NCI-H460 (cell line): ENCODE data around the gene SPON1. TPM values are rescaled to one million over a fixed set of nuclear protein-coding genes. Genes with fewer than 3 reads are reported as not detected.
"Not testable (repeated sequence)": the region's sequence is repeated elsewhere in the genome, so short reads cannot be mapped to it uniquely, and the experiment has no call there.

Source experiments
- DNase-seq: peaks from one replicate; pipeline ENCODE4 v3.0.0-alpha.2; 2016; ENCODE audit warnings: low read depth; ENCODE audit errors: extremely low read depth
- total RNA-seq: library from RNA; depleted of rRNA; stranded (reverse); fragments of >200 nt; shearing (Covaris generic); gene quantifications from 2 replicates; pipeline ENCODE4 v1.2.3, GENCODE V29; 2014

SPON1 gene
- total RNA-seq, 1 experiment from 2014 or later = 0.25 TPM

GRCh38 chr11:14075118-14076078 is 112.9 kb downstream of the SPON1 start:
- DNase-seq = no peak

DNA sequence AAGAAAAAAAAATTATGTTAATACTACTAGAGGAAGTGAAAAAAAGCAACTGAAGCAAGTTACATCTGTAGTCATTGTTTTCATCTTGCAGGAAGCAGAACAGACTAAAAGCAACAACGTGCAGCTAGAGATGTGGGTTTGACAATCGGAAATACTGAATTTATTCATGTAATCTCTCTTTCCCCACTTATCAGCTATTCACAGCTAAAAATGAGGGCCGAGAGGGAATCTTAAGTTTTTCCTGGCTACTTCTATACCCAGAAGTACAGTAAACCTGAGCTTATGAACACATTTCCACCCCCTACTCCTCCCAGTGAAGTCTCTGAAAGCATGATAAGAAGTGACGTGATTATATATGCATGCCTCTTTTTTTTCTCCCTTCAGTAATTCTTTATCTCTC is 116.5 kb downstream of the SPON1 start:
- DNase-seq = no peak

GRCh38 chr11:14079797-14080196 is 117.3 kb downstream of the SPON1 start:
- DNase-seq = no peak

- no peak for DNase-seq
Observed at GRCh38 chr11:14081581-14082231, 119.2 kb downstream of the SPON1 start.

DNA sequence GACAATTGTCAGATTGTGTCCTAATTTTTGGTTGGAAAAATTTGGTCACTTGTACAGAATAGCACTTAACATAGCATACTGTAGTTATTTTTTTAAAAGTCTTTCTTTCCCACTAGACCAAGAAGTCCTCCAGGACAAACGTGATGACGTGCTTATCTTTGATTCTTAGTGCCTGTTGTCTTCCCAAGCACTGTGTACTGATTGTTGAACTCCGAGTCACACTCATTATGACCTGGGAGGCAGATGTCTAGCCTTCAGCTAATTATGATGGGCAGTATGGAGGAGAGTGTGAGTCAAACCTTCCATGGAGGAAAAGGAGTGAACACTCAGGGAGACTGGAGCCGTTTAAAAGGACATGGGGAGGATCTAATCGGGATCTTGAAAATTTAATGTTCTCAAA is 119.8 kb downstream of the SPON1 start:
- no peak for DNase-seq

DNA sequence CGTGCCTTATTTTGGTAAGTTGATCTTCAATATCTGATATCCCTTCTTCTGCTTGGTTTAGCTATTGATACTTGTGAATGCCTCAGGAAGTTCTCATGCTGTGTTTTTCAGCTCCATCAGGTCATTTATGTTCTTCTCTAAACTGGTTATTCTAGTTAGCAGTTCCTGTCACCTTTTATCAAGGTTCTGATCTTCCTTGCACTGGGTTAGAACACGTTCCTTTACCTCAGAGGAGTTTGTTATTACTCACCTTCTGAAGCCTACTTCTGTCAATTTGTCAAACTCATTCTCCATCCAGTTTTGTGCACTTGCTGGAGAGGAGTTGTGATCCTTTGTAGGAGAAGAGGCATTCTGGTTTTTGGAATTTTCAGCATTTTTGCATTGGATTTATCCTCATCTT is 126.3 kb downstream of the SPON1 start:
- DNase-seq = not testable (repeated sequence)

GRCh38 chr11:14089690-14090462 is 127.4 kb downstream of the SPON1 start:
- no peak for DNase-seq

DNA sequence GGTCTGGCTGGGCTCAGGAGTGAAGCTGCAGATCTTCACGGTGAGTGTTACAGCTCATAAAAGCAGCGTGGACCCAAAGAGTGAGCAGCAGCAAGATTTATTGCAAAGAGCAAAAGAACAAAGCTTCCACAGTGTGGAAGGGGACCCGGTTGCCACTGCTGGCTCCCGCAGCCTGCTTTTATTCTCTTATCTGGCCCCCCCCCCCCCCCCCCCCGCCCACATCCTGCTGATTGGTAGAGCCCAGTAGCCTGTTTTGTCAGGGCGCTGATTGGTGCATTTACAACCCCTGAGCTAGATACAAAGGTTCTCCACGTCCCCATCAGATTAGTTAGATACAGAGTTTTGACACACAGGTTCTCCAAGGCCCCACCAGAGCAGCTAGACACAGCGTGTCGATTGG is 128.1 kb downstream of the SPON1 start:
- not testable (repeated sequence) for DNase-seq

DNA sequence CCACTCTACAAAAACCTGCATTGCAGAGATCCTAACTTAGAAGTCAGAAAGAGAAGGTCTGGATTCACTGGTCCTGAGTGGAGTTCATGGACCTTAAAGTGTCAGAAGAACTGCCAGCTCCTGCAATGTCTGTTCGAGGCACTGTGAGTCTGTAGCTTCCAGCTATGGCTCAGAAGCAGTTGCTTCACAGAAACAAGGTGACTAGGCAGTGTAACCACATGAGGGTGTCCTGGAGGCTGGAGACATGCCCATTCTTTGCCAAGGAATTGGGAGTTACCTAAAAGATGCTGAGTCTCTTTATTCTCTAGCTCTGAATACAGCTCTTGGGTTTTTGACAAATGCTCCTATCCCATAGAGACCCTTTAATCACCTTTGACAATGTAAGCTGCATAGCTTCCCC is 130.5 kb downstream of the SPON1 start:
- DNase-seq = no peak

DNA sequence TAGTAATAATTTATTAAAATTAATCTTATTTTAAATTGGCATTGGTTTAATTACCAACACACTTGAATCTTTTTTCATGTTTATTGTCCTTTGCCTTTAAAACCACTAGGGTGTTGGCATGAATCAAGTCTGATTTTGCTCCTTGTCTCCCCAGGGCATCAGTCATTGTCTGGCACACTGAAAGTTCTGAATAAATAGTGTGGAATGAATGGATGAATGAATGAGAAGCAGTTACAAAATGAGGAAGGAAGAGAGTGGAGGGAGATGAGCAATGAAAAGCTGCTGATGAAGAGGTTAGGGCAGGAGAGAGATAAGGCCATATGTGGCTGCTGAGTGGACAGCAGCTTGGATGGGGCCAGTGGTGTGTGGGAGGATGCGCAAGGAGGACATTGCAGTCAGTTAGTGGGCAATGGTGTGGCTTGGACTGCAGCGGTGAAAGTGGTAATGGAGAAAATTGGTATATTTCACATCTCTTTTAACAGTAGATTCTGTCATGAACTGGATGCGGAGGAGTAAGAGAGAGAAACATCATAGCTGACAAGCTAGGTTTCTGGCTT is 132.0 kb downstream of the SPON1 start:
- no peak for DNase-seq

DNA sequence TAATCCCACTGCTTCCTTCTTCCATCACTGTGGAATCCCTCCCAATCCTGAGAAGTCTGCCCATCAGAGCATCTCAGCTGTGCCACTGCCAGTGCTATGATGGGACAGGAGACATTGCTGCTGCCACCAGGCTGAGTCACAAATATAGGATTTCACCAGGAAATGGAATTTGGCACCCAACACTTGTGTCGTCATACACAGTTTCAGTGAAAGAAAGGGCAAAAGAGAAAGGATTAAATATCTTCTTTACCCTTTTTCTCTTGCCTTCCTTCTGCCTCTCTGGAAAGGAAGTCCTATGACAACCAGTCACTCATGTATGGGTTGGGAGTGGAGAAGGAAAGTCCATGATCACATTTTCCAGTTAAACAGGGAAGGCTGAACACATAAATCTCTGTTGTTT is 133.4 kb downstream of the SPON1 start:
- DNase-seq = peak; percentile 18

DNA sequence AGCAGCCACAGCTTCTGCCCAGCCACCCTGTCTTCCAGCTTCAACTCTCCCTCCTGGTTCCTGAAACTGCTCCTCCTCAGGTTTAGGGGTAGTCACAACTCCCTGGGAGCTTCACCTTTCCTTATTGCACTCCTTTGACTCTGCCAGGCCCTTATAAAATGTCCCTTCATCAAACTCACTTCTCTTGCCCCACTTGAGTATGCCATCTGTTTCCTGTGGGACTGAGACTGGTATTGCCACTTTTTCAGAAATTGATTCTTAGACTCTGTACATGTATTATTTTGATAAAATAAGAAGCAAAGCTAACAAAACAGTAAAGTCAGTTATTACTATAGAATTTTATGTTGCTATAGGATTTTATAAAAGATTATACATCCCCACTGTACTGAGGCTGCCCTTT is 134.1 kb downstream of the SPON1 start:
- no peak for DNase-seq

DNA sequence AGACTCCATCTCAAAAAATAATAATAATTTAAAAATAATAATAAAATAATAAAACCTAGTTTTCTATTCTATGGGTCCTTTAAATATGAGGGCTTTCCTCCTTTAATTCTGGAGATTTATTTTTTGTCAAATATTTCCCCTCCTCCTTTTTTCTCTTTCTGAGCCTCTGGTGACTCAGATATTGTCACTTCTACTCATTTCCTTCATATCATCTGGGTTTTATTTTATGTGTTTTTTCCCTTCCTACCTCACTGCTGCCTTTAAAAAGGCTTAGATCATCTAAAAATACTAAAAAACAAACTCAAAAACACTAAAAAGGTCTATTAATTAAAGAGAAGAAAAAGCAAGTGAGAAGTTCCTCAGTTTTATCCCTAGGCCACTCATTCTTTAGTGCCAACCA is 138.9 kb downstream of the SPON1 start:
- no peak for DNase-seq

- DNase-seq = no peak
Observed at GRCh38 chr11:14102766-14103165, 140.2 kb downstream of the SPON1 start.

- DNase-seq = no peak
Observed at GRCh38 chr11:14105446-14105845, 142.9 kb downstream of the SPON1 start.

DNA sequence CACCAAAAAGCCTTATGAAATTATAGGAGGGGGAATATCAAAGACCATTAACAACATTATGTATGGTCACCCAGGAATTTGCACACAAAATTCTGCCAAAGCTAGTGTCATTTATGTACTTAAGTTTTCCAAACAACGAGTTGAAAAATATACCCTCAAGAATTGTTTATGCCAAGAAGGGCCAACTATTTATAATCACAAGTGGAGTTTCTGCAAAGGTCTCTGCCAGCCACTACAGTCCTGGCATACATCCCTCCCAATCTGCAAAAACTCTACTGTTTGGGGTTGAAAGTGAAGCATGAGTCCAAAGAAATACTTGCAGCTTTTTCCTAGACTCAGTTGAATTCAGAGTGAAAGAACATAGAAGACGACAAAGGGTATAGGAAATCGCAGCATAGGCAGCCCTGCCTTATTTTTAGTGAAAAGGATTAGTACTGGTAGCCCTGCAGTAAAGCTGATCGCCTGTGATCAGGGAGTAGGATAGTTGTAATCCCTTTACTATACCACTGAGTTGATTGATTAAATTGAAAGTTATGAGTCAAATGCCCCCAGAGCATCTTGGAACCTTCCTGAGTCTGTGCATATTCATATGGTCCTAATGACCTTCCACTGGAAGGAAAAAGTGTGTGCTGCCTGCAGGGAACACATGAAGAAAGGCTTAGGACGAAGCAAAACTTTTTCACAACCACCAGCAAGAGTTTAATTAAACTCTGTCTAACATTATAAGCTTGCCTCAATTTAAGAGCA is 144.0 kb downstream of the SPON1 start:
- DNase-seq = no peak

- no peak for DNase-seq
Observed at GRCh38 chr11:14107050-14107430, 144.5 kb downstream of the SPON1 start.

- no peak for DNase-seq
Observed at GRCh38 chr11:14109742-14110141, 147.2 kb downstream of the SPON1 start.

DNA sequence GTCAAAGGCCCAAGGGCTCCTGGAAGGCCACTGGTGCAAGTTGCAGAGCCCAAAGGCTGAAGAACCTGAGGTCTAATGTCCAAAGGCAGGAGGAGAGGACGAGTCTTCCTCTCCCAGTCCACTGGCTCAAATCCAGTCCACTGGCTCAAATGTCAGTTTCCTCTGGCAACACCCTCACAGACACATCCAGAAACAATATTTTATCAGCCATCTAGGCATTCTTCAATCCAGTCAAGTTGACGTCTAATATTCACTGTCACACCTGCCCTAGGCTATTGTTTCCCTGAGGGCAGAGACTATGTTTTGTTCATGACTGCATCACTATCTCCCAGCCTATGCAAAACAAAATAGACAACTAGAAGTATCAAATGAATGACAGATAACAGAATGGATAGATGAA is 148.1 kb downstream of the SPON1 start:
- no peak for DNase-seq

- no peak for DNase-seq
Observed at GRCh38 chr11:14111496-14111895, 149.0 kb downstream of the SPON1 start.
